ENCODE data around the gene MERTK. TPM values are rescaled to one million over a fixed set of nuclear protein-coding genes. Genes with fewer than 3 reads are reported as not detected.

MERTK gene
- total and polyA plus RNA-seq, 11 donors = 1.9 to 15.2 (median 4.7) TPM

GRCh38 chr2:111977240-111977639 lies 78.8 kb downstream of the MERTK start:
- Histone ChIP-seq H3K9me3 (peaks cover 0 to 13% (median 0%) of the 10 kb centered on the region in 12 donors), H3K27ac (no peak overlapping the region), H3K36me3 (peaks cover 0 to 49% (median 24%) of the 10 kb centered on the region in 9 donors), H3K4me3 (no peak overlapping the region), H3K4me1 (peaks cover 0 to 20% (median 14%) of the 10 kb centered on the region in 12 donors), H3K27me3 (no peaks in the 10 kb centered on the region)
- no peak for ATAC-seq
- intact Hi-C loops (cut with DNase I) = loop anchor here in 2 of 10 donors (10.0 kb wide), 1 partner anchor 72 kb away; no protein-coding TSS in a partner anchor
- WGBS, 4 donors = 96 to 100% (median 98%) methylated on average over 1 of the region's 1 CpG
- no peak for DNase-seq
- TF ChIP-seq, protein P1, sequence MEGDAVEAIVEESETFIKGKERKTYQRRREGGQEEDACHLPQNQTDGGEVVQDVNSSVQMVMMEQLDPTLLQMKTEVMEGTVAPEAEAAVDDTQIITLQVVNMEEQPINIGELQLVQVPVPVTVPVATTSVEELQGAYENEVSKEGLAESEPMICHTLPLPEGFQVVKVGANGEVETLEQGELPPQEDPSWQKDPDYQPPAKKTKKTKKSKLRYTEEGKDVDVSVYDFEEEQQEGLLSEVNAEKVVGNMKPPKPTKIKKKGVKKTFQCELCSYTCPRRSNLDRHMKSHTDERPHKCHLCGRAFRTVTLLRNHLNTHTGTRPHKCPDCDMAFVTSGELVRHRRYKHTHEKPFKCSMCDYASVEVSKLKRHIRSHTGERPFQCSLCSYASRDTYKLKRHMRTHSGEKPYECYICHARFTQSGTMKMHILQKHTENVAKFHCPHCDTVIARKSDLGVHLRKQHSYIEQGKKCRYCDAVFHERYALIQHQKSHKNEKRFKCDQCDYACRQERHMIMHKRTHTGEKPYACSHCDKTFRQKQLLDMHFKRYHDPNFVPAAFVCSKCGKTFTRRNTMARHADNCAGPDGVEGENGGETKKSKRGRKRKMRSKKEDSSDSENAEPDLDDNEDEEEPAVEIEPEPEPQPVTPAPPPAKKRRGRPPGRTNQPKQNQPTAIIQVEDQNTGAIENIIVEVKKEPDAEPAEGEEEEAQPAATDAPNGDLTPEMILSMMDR (IDR thresholded peaks at IDR 0.05) = no peak
- TF ChIP-seq POLR2A (IDR thresholded peaks at IDR 0.05) = no peak

GRCh38 chr2:111978452-111979170 lies 80.2 kb downstream of the MERTK start:
- Histone ChIP-seq H3K4me3 (no peak overlapping the region), H3K9me3 (peaks cover 0 to 13% (median 0%) of the 10 kb centered on the region in 12 donors), H3K36me3 (peaks cover 0 to 63% (median 38%) of the 10 kb centered on the region in 9 donors), H3K27ac (no peak overlapping the region), H3K4me1 (peaks cover 0 to 6% (median 2%) of the 10 kb centered on the region in 12 donors), H3K27me3 (no peaks in the 10 kb centered on the region)
- TF ChIP-seq, protein P1 (IDR thresholded peaks at IDR 0.05) = no peak
- TF ChIP-seq POLR2A (IDR thresholded peaks at IDR 0.05) = no peak
- no peak for DNase-seq
- no peak for ATAC-seq
- 79 to 89% (median 87%) methylated on average over 7 of the region's 7 CpGs for WGBS, 4 donors
- intact Hi-C loops (cut with DNase I) = loop anchor here in 2 of 10 donors (10.0 kb wide), 1 partner anchor 74 kb away; no protein-coding TSS in a partner anchor

- peaks cover 0 to 71% (median 49%) of the 10 kb centered on the region in 9 donors for H3K36me3 ChIP-seq
- ATAC-seq (no peak), DNase-seq (no peak)
- peaks cover 0 to 13% (median 0%) of the 10 kb centered on the region in 12 donors for H3K9me3 ChIP-seq
- no peak for TF ChIP-seq POLR2A (IDR thresholded peaks at IDR 0.05)
- TF ChIP-seq, protein P1 (IDR thresholded peaks at IDR 0.05) = no peak
- peaks cover 0 to 2% (median 0%) of the 10 kb centered on the region in 12 donors for H3K4me1 ChIP-seq
- H3K4me3 ChIP-seq = no peak overlapping the region
- intact Hi-C loops (cut with DNase I) = no loop called here
- no peak overlapping the region for H3K27ac ChIP-seq
- no peaks in the 10 kb centered on the region for H3K27me3 ChIP-seq
- 93 to 96% (median 94%) methylated on average over 2 of the region's 2 CpGs for WGBS, 4 donors
Observed at GRCh38 chr2:111981666-111982065, 83.3 kb downstream of the MERTK start.

GRCh38 chr2:111982822-111983221 lies 84.4 kb downstream of the MERTK start:
- Histone ChIP-seq H3K9me3 (peaks cover 0 to 3% (median 0%) of the 10 kb centered on the region in 12 donors), H3K36me3 (peaks cover 0 to 68% (median 44%) of the 10 kb centered on the region in 9 donors), H3K4me1 (peaks cover 0 to 2% (median 0%) of the 10 kb centered on the region in 12 donors), H3K27ac (no peak overlapping the region), H3K4me3 (no peak overlapping the region), H3K27me3 (no peaks in the 10 kb centered on the region)
- WGBS, 4 donors = 90 to 95% (median 94%) methylated on average over 5 of the region's 5 CpGs
- DNase-seq = no peak
- TF ChIP-seq, protein P1 (IDR thresholded peaks at IDR 0.05) = no peak
- TF ChIP-seq POLR2A (IDR thresholded peaks at IDR 0.05) = no peak
- intact Hi-C loops (cut with DNase I) = no loop called here
- no peak for ATAC-seq
